Activated CD4-positive, alpha-beta T cell treated with anti-CD3 and anti-CD28 coated beads, Interleukin-2, amount 10 ng/mL, durations not matched to agents 7 days and 5 days (primary cell): ENCODE measurements around the gene TMPRSS2. TPM values are rescaled to one million over a fixed set of nuclear protein-coding genes. Genes with fewer than 3 reads are reported as not detected.

ENCODE experiments used
- CTCF ChIA-PET: fragments of 350-600 bp; sonication (Branson Sonifier 250); formaldehyde crosslinking; loops from one replicate; lab custom pipeline; 2021; ENCODE audit warnings: antibody characterized with exemption; lab: Charles Lee
- POLR2A ChIA-PET: fragments of 350-600 bp; sonication (Branson Sonifier 250); formaldehyde crosslinking; loops from one replicate; lab custom pipeline; 2021; ENCODE audit warnings: antibody characterized with exemption; lab: Charles Lee
- DNase-seq: peaks from one replicate; pipeline ENCODE4 v3.0.0-alpha.2; 2020
- H3K27ac Mint-ChIP-seq: one replicate; pipeline ENCODE4 v1.8.0; 2021; ENCODE audit warnings: mild to moderate bottlenecking, moderate library complexity, mixed read lengths
- H3K27me3 Mint-ChIP-seq: one replicate; pipeline ENCODE4 v1.8.0; 2021; ENCODE audit warnings: mixed read lengths
- H3K36me3 Mint-ChIP-seq: one replicate; pipeline ENCODE4 v1.8.0; 2021; ENCODE audit warnings: low read depth, mixed read lengths
- H3K4me1 Mint-ChIP-seq: one replicate; pipeline ENCODE4 v1.8.0; 2021; ENCODE audit warnings: mixed read lengths
- H3K4me3 Mint-ChIP-seq: one replicate; pipeline ENCODE4 v1.8.0; 2021; ENCODE audit warnings: mild to moderate bottlenecking, moderate library complexity, mixed read lengths
- H3K9me3 Mint-ChIP-seq: one replicate; pipeline ENCODE4 v1.8.0; 2021; ENCODE audit warnings: mixed read lengths
- total RNA-seq, 2 experiments: library from RNA; stranded (reverse); gene quantifications; one replicate each; pipeline ENCODE4 v1.2.3, GENCODE V29; 2021

TMPRSS2 gene
- total RNA-seq, 2 experiments from 2014 or later: not detected

DNA sequence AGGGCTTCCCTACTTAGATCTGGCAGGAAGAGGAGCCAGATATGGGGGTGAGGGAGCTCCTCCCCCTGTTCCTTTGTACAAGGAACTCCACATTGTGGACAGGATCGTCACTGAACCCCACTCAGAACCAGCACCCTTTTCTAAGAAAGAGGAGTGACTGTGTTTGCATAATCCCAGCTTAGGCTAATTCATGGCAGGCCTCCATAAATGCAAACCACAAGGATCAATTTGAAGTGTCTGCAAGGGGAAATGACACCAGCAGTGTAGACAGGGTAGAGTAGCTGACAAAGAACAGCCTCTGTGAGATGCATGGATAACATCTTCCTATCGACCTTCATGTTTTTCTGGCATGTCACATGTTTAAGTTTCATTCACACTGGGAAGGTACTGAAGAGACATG, 70.2 kb downstream of the TMPRSS2 start:
- Mint-ChIP-seq H3K4me3 (no peak overlapping the region), H3K36me3 (peaks cover 94% of the 10 kb centered on the region), H3K4me1 (peaks cover 71% of the 10 kb centered on the region), H3K9me3 (peaks cover 5% of the 10 kb centered on the region), H3K27me3 (no peaks in the 10 kb centered on the region), H3K27ac (peak overlapping the region; percentile 5)
- no peak for DNase-seq
- CTCF ChIA-PET: interaction anchor here (1.0 kb wide), 2 partner anchors 10 to 12 kb away, joined by 3 to 4 read pairs; no protein-coding TSS in a partner anchor
- POLR2A ChIA-PET: no interaction called here

DNA sequence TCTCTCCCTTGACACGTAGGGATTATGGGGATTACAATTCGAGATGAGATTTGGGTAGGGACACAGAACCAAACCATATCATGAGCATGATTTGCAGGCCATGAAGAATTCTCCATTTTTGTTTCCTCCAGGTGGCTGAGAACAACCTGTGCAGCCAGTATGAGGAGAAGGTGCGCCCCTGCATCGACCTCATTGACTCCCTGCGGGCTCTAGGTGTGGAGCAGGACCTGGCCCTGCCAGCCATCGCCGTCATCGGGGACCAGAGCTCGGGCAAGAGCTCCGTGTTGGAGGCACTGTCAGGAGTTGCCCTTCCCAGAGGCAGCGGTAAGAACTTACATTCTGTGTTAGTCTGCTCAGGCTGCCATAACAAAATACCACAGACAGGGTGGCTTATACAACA, 72.3 kb downstream of the TMPRSS2 start:
- H3K9me3 Mint-ChIP-seq: peaks cover 5% of the 10 kb centered on the region
- H3K27me3 Mint-ChIP-seq: no peaks in the 10 kb centered on the region
- H3K27ac Mint-ChIP-seq: no peak overlapping the region
- ChIA-PET POLR2A (no interaction called here), CTCF (no interaction called here)
- no peak overlapping the region for H3K4me3 Mint-ChIP-seq
- peaks cover 93% of the 10 kb centered on the region for H3K36me3 Mint-ChIP-seq
- H3K4me1 Mint-ChIP-seq: peaks cover 75% of the 10 kb centered on the region
- peak; percentile 1 for DNase-seq

DNA sequence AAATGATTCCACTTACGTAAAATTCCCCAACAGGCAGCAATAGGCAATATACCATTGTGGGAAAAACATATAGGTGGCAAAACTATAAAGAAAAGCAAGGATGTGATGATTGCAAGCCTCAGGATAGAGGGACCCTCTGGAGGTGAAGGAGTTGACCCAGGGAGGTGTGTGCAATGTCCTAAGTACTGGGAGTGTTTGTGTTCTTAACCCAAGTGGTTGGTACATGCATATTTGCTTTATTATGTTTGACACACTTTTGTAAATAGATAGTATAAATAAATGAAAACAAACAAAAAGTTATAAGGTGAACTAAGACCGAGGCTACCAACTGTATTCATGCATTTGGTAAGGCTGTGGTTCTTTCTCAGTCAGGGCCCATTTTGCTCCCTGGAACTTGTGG, 74.4 kb downstream of the TMPRSS2 start:
- H3K27ac Mint-ChIP-seq: peak overlapping the region; percentile 38
- ChIA-PET POLR2A (no interaction called here), CTCF (no interaction called here)
- peak overlapping the region; percentile 51 for H3K4me3 Mint-ChIP-seq
- H3K36me3 Mint-ChIP-seq: peaks cover 93% of the 10 kb centered on the region
- peaks cover 85% of the 10 kb centered on the region for H3K4me1 Mint-ChIP-seq
- no peaks in the 10 kb centered on the region for H3K27me3 Mint-ChIP-seq
- H3K9me3 Mint-ChIP-seq: peaks cover 5% of the 10 kb centered on the region
- DNase-seq: no peak

DNA sequence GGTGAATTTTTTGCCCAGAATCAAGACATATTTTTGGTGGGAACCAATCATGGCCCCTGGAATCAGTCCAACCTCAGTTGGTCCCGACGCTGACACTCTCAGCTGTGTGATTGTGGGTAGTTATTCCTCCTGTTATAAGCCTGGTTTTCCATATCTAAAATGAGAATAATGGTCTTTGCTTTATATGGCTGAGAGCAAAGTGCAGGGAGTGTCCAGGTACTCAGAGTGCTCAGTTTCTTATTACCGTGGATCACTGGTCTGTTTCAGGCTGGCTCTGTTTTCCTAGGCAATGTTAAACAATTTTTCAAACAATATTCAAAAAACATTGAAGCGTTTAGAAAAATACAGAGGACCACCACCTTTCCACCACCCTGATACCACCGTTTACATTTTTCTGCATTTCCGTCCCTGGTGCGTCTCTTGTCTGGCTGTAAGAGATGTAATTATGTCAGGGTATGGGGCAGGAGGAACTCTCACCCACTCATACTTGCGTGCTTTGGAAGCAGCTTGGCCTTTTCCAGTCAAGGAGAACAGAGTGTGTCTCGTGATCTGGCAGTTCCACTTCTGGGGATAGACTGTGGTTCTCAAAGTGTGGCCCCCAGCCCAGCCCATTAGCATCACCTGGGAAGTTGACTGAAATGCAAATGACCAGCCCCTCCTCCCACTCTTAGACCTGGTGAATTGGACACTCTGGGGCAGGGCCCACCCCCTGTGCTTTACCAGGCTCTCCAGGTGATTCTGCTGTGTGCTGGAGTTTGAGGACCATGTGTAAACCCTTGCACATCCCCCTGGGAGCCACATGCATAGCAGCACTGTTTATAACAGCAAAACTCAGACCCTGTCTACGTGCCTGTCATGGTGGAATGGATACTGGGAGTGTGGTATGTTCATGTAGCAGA, 75.1 kb downstream of the TMPRSS2 start:
- peak overlapping the region; percentile 51 for H3K4me3 Mint-ChIP-seq
- CTCF ChIA-PET: interaction anchor here (0.9 kb wide), 2 partner anchors 21 to 22 kb away, joined by 3 read pairs; no protein-coding TSS in a partner anchor
- no peak for DNase-seq
- peaks cover 86% of the 10 kb centered on the region for H3K4me1 Mint-ChIP-seq
- no peaks in the 10 kb centered on the region for H3K27me3 Mint-ChIP-seq
- H3K9me3 Mint-ChIP-seq: peaks cover 5% of the 10 kb centered on the region
- POLR2A ChIA-PET: no interaction called here
- H3K36me3 Mint-ChIP-seq: peaks cover 95% of the 10 kb centered on the region
- H3K27ac Mint-ChIP-seq: peak overlapping the region; percentile 57

DNA sequence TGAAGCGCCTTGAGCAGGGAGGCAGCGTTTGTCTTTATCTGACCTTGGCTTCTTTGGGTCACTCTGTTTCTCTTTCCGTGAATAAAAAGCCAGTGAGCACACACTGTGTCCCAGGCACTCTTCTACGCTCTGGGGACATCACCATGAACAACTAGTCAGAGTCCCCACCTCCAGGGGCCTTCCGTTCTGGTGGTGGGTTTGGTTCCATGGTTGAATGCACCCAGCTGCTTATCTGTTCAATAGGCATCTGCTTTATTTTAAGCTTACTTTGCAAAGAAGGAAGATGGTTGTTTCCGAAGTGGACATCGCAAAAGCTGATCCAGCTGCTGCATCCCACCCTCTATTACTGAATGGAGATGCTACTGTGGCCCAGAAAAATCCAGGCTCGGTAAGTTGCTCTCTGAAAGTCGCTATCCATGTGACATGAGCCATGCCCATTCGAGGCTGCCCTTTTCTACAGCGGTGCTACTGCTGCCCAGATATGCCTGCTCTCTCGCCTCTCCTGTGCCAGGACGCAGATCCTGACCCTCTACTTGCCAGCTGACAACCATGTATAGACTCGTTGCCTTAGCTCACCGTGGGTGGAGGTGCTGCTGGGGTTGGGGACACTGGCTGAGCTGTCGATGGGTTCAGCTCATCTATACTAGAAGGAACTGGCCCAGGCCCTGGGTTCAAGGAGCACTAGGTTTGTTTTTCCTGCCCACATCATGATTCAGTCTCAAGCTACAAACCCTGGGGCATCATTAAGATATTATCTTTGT, 76.0 kb downstream of the TMPRSS2 start:
- no peak for DNase-seq
- CTCF ChIA-PET: interaction anchor here (0.5 to 0.9 kb wide), 3 partner anchors 10 to 23 kb away, joined by 3 to 5 read pairs (median 3); no protein-coding TSS in a partner anchor
- Mint-ChIP-seq H3K27me3 (no peaks in the 10 kb centered on the region), H3K4me3 (peak overlapping the region; percentile 51), H3K9me3 (peaks cover 5% of the 10 kb centered on the region), H3K27ac (peak overlapping the region; percentile 64), H3K36me3 (peaks cover 95% of the 10 kb centered on the region), H3K4me1 (peaks cover 84% of the 10 kb centered on the region)
- POLR2A ChIA-PET: no interaction called here

DNA sequence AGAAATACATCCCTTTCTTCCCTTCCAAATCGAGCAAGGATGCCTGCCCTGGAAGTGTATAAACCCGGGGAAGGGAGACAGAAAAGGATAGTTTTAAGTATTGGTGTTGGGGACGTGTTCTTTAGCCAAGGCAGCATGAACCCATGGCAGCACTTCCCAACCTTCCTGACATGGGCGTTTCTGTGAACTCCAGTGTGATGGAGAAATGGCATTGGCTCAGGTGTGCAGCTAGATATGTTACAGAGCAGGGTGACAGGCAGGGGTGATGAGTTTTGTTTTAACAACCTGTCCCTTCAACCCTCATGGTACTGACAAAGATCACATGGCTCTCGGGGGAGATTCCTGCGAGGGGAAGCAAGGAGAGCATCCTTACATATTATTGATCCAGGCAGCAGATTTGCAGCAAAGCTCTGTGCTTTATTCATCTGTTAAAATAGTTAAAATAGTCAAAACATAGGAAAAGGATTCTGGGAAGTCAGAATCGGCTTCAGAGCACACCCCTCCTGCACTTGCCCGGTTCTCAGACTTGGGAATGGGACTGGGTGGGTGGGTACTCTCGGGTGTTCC, 78.0 kb downstream of the TMPRSS2 start:
- H3K27ac Mint-ChIP-seq: peak overlapping the region; percentile 71
- H3K27me3 Mint-ChIP-seq: no peaks in the 10 kb centered on the region
- H3K9me3 Mint-ChIP-seq: peaks cover 5% of the 10 kb centered on the region
- peaks cover 89% of the 10 kb centered on the region for H3K36me3 Mint-ChIP-seq
- no peak for DNase-seq
- ChIA-PET CTCF (interaction anchor here (0.8 to 1.6 kb wide), 2 partner anchors 21 to 28 kb away, joined by 3 to 4 read pairs; no protein-coding TSS in a partner anchor), POLR2A (interaction anchor here (0.6 to 1.4 kb wide), 4 partner anchors 10 to 1005 kb away, joined by 3 read pairs; no protein-coding TSS in a partner anchor)
- peaks cover 71% of the 10 kb centered on the region for H3K4me1 Mint-ChIP-seq
- H3K4me3 Mint-ChIP-seq: peak overlapping the region; percentile 96

DNA sequence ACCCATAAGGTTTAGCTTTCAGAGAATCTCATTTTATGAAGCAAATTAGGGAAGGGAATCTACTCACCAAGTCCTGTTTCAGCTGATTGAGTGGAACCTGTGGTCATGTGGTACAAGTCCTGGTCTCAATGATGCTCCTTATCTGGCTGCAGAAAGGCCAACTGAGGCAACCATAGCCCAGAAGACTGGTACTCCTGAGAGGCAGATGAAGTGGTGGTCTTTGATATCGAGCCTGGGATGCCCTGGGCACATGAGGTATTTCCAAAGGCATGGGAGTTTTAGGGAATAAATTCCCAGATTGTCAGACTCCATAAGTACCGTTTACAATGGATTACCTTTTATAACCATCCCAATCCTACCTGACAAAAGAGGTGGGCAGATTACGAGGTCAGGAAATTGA, 78.7 kb downstream of the TMPRSS2 start:
- peaks cover under 1% of the 10 kb centered on the region for H3K9me3 Mint-ChIP-seq
- H3K27me3 Mint-ChIP-seq: no peaks in the 10 kb centered on the region
- peaks cover 83% of the 10 kb centered on the region for H3K36me3 Mint-ChIP-seq
- ChIA-PET POLR2A (interaction anchor here (1.4 kb wide), 1 partner anchor 11 kb away, joined by 3 read pairs; no protein-coding TSS in a partner anchor), CTCF (interaction anchor here (1.6 kb wide), 1 partner anchor 27 kb away, joined by 4 read pairs; no protein-coding TSS in a partner anchor)
- peaks cover 71% of the 10 kb centered on the region for H3K4me1 Mint-ChIP-seq
- no peak overlapping the region for H3K27ac Mint-ChIP-seq
- DNase-seq: no peak
- H3K4me3 Mint-ChIP-seq: peak overlapping the region; percentile 96

DNA sequence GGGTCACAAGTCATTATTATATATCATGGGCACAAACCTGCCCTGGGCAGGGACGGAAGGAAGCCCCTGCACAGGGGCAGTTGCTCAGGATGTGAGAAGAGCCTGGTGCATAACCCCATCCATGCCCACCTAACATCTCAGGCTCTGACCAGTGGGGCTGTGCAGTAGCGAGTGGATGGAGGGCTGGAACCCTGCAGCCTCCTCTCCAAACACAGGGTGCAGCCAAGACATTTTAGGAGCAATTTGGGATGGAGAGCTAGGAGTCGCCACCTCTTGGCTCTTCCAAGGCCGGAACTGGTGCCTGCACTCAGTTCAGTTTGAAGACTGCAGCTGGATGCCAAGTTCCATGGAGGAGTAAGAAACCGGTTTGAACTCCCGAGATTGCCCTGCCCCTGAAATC, 79.1 kb downstream of the TMPRSS2 start:
- peak overlapping the region; percentile 100 for H3K27ac Mint-ChIP-seq
- DNase-seq: no peak
- H3K4me3 Mint-ChIP-seq: peak overlapping the region; percentile 96
- no peaks in the 10 kb centered on the region for H3K9me3 Mint-ChIP-seq
- peaks cover 79% of the 10 kb centered on the region for H3K36me3 Mint-ChIP-seq
- no peaks in the 10 kb centered on the region for H3K27me3 Mint-ChIP-seq
- CTCF ChIA-PET: no interaction called here
- peaks cover 73% of the 10 kb centered on the region for H3K4me1 Mint-ChIP-seq
- POLR2A ChIA-PET: interaction anchor here (1.4 kb wide), 1 partner anchor 11 kb away, joined by 3 read pairs; no protein-coding TSS in a partner anchor

DNA sequence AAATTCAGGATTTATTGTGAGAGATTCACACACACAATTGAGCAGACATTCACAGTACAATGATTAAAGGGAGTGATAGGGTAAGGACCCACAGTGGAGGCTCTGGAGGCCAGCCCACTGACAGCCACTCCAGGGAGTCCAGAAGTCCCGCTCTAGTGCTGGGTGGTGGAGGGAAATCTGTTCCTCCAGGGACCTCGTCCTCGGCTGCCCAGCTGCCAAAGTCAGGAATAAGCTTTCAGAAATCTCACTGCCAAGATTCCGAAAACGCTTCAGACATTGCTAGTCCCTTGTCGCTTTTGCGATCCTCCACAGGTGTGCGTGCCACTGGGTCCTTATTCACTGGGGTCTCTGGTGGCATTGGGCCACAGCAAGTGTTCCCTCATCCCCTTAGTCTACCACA, 79.6 kb downstream of the TMPRSS2 start:
- Mint-ChIP-seq H3K9me3 (no peaks in the 10 kb centered on the region), H3K27me3 (no peaks in the 10 kb centered on the region), H3K36me3 (peaks cover 78% of the 10 kb centered on the region), H3K4me3 (peak overlapping the region; percentile 96), H3K27ac (peak overlapping the region; percentile 100), H3K4me1 (peaks cover 74% of the 10 kb centered on the region)
- DNase-seq: no peak
- ChIA-PET POLR2A (no interaction called here), CTCF (interaction anchor here (1.1 kb wide), 1 partner anchor 10 kb away, joined by 3 read pairs; no protein-coding TSS in a partner anchor)

DNA sequence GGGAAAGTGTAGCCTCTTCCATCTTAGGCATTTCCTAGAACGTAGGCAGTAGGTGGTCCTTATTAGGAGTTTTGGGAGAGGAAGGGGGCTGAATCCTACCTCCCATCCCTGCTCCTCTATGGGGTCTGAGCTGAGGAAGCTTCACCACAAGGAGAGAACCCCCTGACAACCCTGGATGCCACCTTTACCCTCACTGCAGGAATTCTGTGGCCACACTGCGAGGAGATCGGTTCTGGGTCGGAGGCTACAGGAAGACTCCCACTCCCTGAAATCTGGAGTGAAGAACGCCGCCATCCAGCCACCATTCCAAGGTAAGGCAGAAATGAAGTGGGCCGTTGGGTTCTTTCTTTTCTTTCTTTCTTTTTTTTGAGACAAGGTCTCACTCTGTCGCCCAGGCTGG, 80.4 kb downstream of the TMPRSS2 start:
- ChIA-PET POLR2A (interaction anchor here (1.2 kb wide), 1 partner anchor 65 kb away, joined by 4 read pairs; no protein-coding TSS in a partner anchor), CTCF (interaction anchor here (1.0 to 1.1 kb wide), 2 partner anchors 11 to 26 kb away, joined by 3 read pairs; no protein-coding TSS in a partner anchor)
- no peak for DNase-seq
- Mint-ChIP-seq H3K4me1 (peaks cover 74% of the 10 kb centered on the region), H3K36me3 (peaks cover 78% of the 10 kb centered on the region), H3K9me3 (peaks cover 3% of the 10 kb centered on the region), H3K27ac (peak overlapping the region; percentile 100), H3K4me3 (peak overlapping the region; percentile 96), H3K27me3 (no peaks in the 10 kb centered on the region)

DNA sequence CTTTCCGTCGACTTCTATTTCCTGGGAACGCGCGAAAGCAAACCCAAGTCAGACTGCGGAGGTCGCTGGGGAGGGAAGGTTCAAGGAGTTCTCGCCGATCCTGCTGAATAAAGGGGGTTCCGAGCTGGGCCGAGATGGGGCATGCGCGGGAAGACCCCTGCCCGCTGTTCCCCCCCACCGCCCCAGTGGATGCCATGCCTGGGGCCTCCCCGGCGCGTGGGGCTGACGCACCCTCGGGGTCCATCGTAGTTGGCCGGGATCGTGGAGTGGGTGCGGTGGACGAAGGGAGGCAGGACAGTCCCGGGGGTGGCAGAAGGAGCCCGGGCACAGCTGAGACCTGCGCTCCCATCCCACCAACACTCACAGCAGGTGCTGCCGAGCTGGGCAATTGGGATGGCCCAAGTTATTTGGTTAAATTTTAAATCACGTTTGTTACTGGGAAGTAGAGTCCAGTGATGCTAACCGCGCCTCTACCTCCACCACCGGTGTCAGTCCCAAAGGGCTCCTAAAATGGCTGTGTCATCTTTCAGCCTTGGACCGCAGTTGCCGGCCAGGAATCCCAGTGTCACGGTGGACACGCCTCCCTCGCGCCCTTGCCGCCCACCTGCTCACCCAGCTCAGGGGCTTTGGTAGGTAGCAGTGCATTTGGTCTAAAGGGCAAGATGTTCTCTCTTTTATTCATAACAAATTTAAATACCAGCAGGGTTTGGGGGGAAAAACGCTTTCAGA, 81.1 kb downstream of the TMPRSS2 start:
- Mint-ChIP-seq H3K36me3 (peaks cover 76% of the 10 kb centered on the region), H3K27ac (peak overlapping the region; percentile 100), H3K4me1 (peaks cover 74% of the 10 kb centered on the region), H3K27me3 (no peaks in the 10 kb centered on the region), H3K4me3 (peak overlapping the region; percentile 96), H3K9me3 (peaks cover 3% of the 10 kb centered on the region)
- no peak for DNase-seq
- ChIA-PET POLR2A (interaction anchor here (1.2 to 2.4 kb wide), 2 partner anchors 57 to 64 kb away, joined by 4 to 7 read pairs; no protein-coding TSS in a partner anchor), CTCF (interaction anchor here (1.0 kb wide), 1 partner anchor 25 kb away, joined by 3 read pairs; no protein-coding TSS in a partner anchor)
